NT2/D1 (cell line): ENCODE measurements around the gene SPOCK2.

ENCODE experiments used
- SUZ12 ChIP-seq: IDR thresholded peaks from 2 replicates; pipeline ENCODE4 v1.6.1; 2011; ENCODE audit not compliant: insufficient read length, insufficient read depth; ENCODE audit errors: extremely low read depth
- YY1 ChIP-seq: IDR thresholded peaks from 2 replicates; pipeline ENCODE4 v1.6.1; 2011; ENCODE audit not compliant: insufficient read length, insufficient read depth
- ZNF274 ChIP-seq: IDR thresholded peaks from 2 replicates; pipeline ENCODE4 v1.6.1; 2011; ENCODE audit warnings: mild to moderate bottlenecking, low read depth, low read length

GRCh38 chr10:72015841-72016240 lies 72.5 kb downstream of the SPOCK2 start:
- TF ChIP-seq ZNF274 = no peak
- TF ChIP-seq SUZ12 = no peak
- no peak for TF ChIP-seq YY1
